WTC11 (cell line): ENCODE measurements around the gene TBC1D14. TPM values are rescaled to one million over a fixed set of nuclear protein-coding genes. Genes with fewer than 3 reads are reported as not detected.

ENCODE experiments used
- ATAC-seq: fragments of 200-7000 bp; cut with Tn5 transposase; 2 replicates; pipeline ENCODE4 v1.10.0; 2021; ENCODE audit warnings: mild to moderate bottlenecking, moderate library complexity
- CTCF ChIA-PET: fragments of 300-600 bp; sonication (Branson Sonifier 250); formaldehyde crosslinking; loops from one replicate; lab custom pipeline; 2021; ENCODE audit warnings: antibody characterized with exemption; lab: Charles Lee
- POLR2A ChIA-PET: fragments of 350-600 bp; sonication (Branson Sonifier 250); formaldehyde crosslinking; loops from one replicate; lab custom pipeline; 2021; ENCODE audit warnings: antibody characterized with exemption; lab: Charles Lee
- DNase-seq: peaks from one replicate; pipeline ENCODE4 v3.0.0; 2021; ENCODE audit warnings: low spot score
- H3K27ac Mint-ChIP-seq: 2 replicates; pipeline ENCODE4 v1.8.0; 2021; ENCODE audit warnings: mixed read lengths
- H3K27me3 Mint-ChIP-seq: 2 replicates; pipeline ENCODE4 v1.8.0; 2021; ENCODE audit warnings: low read depth, mild to moderate bottlenecking, moderate library complexity, mixed read lengths
- H3K36me3 Mint-ChIP-seq: 2 replicates; pipeline ENCODE4 v1.8.0; 2021; ENCODE audit warnings: mixed read lengths
- H3K4me1 Mint-ChIP-seq: 2 replicates; pipeline ENCODE4 v1.8.0; 2022; ENCODE audit warnings: mixed read lengths
- H3K4me3 Mint-ChIP-seq: 2 replicates; pipeline ENCODE4 v1.8.0; 2021; ENCODE audit warnings: mild to moderate bottlenecking, moderate library complexity, mixed read lengths
- H3K9me3 Mint-ChIP-seq: 2 replicates; pipeline ENCODE4 v1.8.0; 2021; ENCODE audit warnings: mixed read lengths
- CREM ChIP-seq: sonication (generic); formaldehyde crosslinking; IDR thresholded peaks from 2 replicates; pipeline ENCODE4 v1.8.1; 2022; ENCODE audit warnings: mild to moderate bottlenecking, missing genetic modification reagents, moderate library complexity
- CTCF ChIP-seq: fragments of 200-600 bp; IDR thresholded peaks from 2 replicates; pipeline ENCODE4 v1.8.0; 2022; ENCODE audit warnings: antibody characterized with exemption
- FOXK1 ChIP-seq: sonication (generic); formaldehyde crosslinking; IDR thresholded peaks from 2 replicates; pipeline ENCODE4 v1.8.0; 2022; ENCODE audit warnings: mild to moderate bottlenecking, moderate library complexity, missing genetic modification reagents
- GRHL2 ChIP-seq: fragments of 250-450 bp; sonication (Bioruptor Pico); IDR thresholded peaks from 2 replicates; pipeline ENCODE4 v1.8.0; 2022; ENCODE audit warnings: mild to moderate bottlenecking, moderate library complexity; ENCODE audit not compliant: insufficient replicate concordance, severe bottlenecking
- JUN ChIP-seq: sonication (generic); formaldehyde crosslinking; IDR thresholded peaks from 2 replicates; pipeline ENCODE4 v1.8.0; 2023; ENCODE audit warnings: mild to moderate bottlenecking, missing genetic modification reagents
- KAT7 ChIP-seq: sonication (generic); formaldehyde crosslinking; IDR thresholded peaks from 2 replicates; pipeline ENCODE4 v1.8.1; 2023; ENCODE audit warnings: missing genetic modification reagents, mild to moderate bottlenecking, borderline replicate concordance
- MLX ChIP-seq: sonication (generic); formaldehyde crosslinking; IDR thresholded peaks from 2 replicates; pipeline ENCODE4 v1.8.1; 2023; ENCODE audit warnings: mild to moderate bottlenecking, missing genetic modification reagents, moderate library complexity
- NFATC4 ChIP-seq: fragments of 250-450 bp; sonication (Bioruptor Pico); IDR thresholded peaks from 2 replicates; pipeline ENCODE4 v1.9.0; 2021; ENCODE audit warnings: mild to moderate bottlenecking
- OVOL2 ChIP-seq: fragments of 250-450 bp; sonication (Bioruptor Pico); IDR thresholded peaks from 2 replicates; pipeline ENCODE4 v1.9.0; 2021; ENCODE audit warnings: mild to moderate bottlenecking, borderline replicate concordance
- PRRX2 ChIP-seq: fragments of 250-450 bp; sonication (Bioruptor Pico); IDR thresholded peaks from 2 replicates; pipeline ENCODE4 v1.8.0; 2021; ENCODE audit warnings: mild to moderate bottlenecking
- SOX15 ChIP-seq: fragments of 250-450 bp; sonication (Bioruptor Pico); IDR thresholded peaks from 2 replicates; pipeline ENCODE4 v1.9.0; 2021; ENCODE audit warnings: mild to moderate bottlenecking
- STAT6 ChIP-seq: sonication (generic); formaldehyde crosslinking; conservative IDR thresholded peaks from 2 replicates; pipeline ENCODE4 v1.8.1; 2023; ENCODE audit warnings: mild to moderate bottlenecking, low read depth, missing genetic modification reagents, moderate library complexity
- USF1 ChIP-seq: sonication (generic); formaldehyde crosslinking; IDR thresholded peaks from 2 replicates; pipeline ENCODE4 v1.8.0; 2022; ENCODE audit warnings: mild to moderate bottlenecking, missing genetic modification reagents
- ZNF219 ChIP-seq: sonication (generic); formaldehyde crosslinking; IDR thresholded peaks from 2 replicates; pipeline ENCODE4 v1.8.0; 2023; ENCODE audit warnings: missing genetic modification reagents, mild to moderate bottlenecking, borderline replicate concordance
- ZNF396 ChIP-seq: fragments of 250-450 bp; sonication (Bioruptor Pico); IDR thresholded peaks from 2 replicates; pipeline ENCODE4 v1.8.0; 2021; ENCODE audit warnings: mild to moderate bottlenecking, moderate library complexity, borderline replicate concordance
- ZNF425 ChIP-seq: fragments of 250-450 bp; sonication (Bioruptor Pico); conservative IDR thresholded peaks from 2 replicates; pipeline ENCODE4 v1.9.0; 2021; ENCODE audit warnings: mild to moderate bottlenecking
- ZNF532 ChIP-seq: fragments of 250-450 bp; sonication (Bioruptor Pico); IDR thresholded peaks from 2 replicates; pipeline ENCODE4 v1.9.0; 2021; ENCODE audit warnings: mild to moderate bottlenecking, borderline replicate concordance
- ZNF671 ChIP-seq: fragments of 250-450 bp; sonication (Bioruptor Pico); IDR thresholded peaks from 2 replicates; pipeline ENCODE4 v1.8.0; 2021; ENCODE audit warnings: mild to moderate bottlenecking
- total RNA-seq: library from RNA; stranded (reverse); gene quantifications from 3 replicates; pipeline ENCODE4 v1.2.3, GENCODE V29; 2021

The TBC1D14 gene
- total RNA-seq, 1 experiment from 2014 or later, result 45.1 TPM

- TF ChIP-seq ZNF671 (CRISPR knock-in tag) (no peak), PRRX2 (CRISPR knock-in tag) (no peak), OVOL2 (no peak), CREM (CRISPR knock-in tag) (no peak), CTCF (no peak), FOXK1 (CRISPR knock-in tag) (no peak)
Measured at GRCh38 chr4:6885953-6886557, 23.6 kb upstream of the TBC1D14 start (continued).

- Mint-ChIP-seq H3K9me3 (peaks cover 10% of the 10 kb centered on the region), H3K27me3 (no peaks in the 10 kb centered on the region), H3K27ac (0 out of 2 replicates have a peak overlapping the region, but pooled peaks have one; percentile 9), H3K4me1 (peaks cover 7% of the 10 kb centered on the region), H3K36me3 (peaks cover 20% of the 10 kb centered on the region), H3K4me3 (no peak overlapping the region)
- TF ChIP-seq ZNF396 (no peak), USF1 (CRISPR knock-in tag) (no peak), SOX15 (CRISPR knock-in tag) (no peak), NFATC4 (CRISPR knock-in tag) (no peak), STAT6 (CRISPR knock-in tag) (no peak), JUN (CRISPR knock-in tag) (no peak), KAT7 (CRISPR knock-in tag) (no peak)
- ChIA-PET POLR2A (interaction anchor here (1.1 to 1.2 kb wide), 2 partner anchors 108 to 176 kb away, joined by 3 to 6 read pairs; no protein-coding TSS in a partner anchor), CTCF (interaction anchor here (0.9 to 5.3 kb wide), 8 partner anchors 13 to 184 kb away, joined by 3 to 38 read pairs (median 6); no protein-coding TSS in a partner anchor)
- no peak for DNase-seq
- no peak for ATAC-seq
Measured at GRCh38 chr4:6886886-6887285, 22.7 kb upstream of the TBC1D14 start.

- CTCF ChIA-PET, result interaction anchor here (5.3 kb wide), 1 partner anchor 14 kb away, joined by 38 read pairs; no protein-coding TSS in a partner anchor
- no peak overlapping the region for H3K4me3 Mint-ChIP-seq
- POLR2A ChIA-PET, result interaction anchor here (0.6 kb wide), 2 partner anchors 42 to 703 kb away, joined by 3 to 9 read pairs; no protein-coding TSS in a partner anchor
- no peaks in the 10 kb centered on the region for H3K27me3 Mint-ChIP-seq
- ATAC-seq (no peak), DNase-seq (no peak)
- H3K4me1 Mint-ChIP-seq, result peaks cover 10% of the 10 kb centered on the region
- H3K36me3 Mint-ChIP-seq, result peaks cover 13% of the 10 kb centered on the region
- H3K9me3 Mint-ChIP-seq, result peaks cover 10% of the 10 kb centered on the region
- no peak overlapping the region; the same call in 1 of the 2 replicates for H3K27ac Mint-ChIP-seq
- TF ChIP-seq ZNF219 (no peak), MLX (CRISPR knock-in tag) (no peak), ZNF425 (CRISPR knock-in tag) (no peak), GRHL2 (no peak), ZNF532 (no peak)
Measured at GRCh38 chr4:6887591-6888371, 21.8 kb upstream of the TBC1D14 start.
